T-helper 17 cell (primary cell): ENCODE results near the gene HRH3. TPM values are rescaled to one million over a fixed set of nuclear protein-coding genes. Genes with fewer than 3 reads are reported as not detected.

Experiments
- ATAC-seq: fragments of 150-1000 bp; cut with Tn5 transposase; 2 replicates; pipeline ENCODE4 v1.10.0; 2021; ENCODE audit warnings: mild to moderate bottlenecking, moderate library complexity
- DNase-seq, 3 donors: peaks; one replicate each; pipeline versions ENCODE4 v3.0.0 to v3.0.0-alpha.2; 2020 to 2021
- H3K9me3 ChIP-seq: one replicate; pipeline ENCODE4 v1.7.0; 2013; ENCODE audit warnings: low read length, mild to moderate bottlenecking; ENCODE audit not compliant: control insufficient read depth, poor library complexity, severe bottlenecking
- H3K27ac Mint-ChIP-seq: one replicate; pipeline ENCODE4 v1.8.0; 2022; ENCODE audit warnings: mild to moderate bottlenecking, moderate library complexity, mixed read lengths
- H3K27me3 Mint-ChIP-seq: one replicate; pipeline ENCODE4 v1.8.0; 2022; ENCODE audit warnings: mixed read lengths
- H3K36me3 Mint-ChIP-seq: one replicate; pipeline ENCODE4 v1.8.0; 2022; ENCODE audit warnings: low read depth, mixed read lengths
- H3K4me1 Mint-ChIP-seq: one replicate; pipeline ENCODE4 v1.8.0; 2022; ENCODE audit warnings: mild to moderate bottlenecking, mixed read lengths
- H3K4me3 Mint-ChIP-seq: one replicate; pipeline ENCODE4 v1.8.0; 2022; ENCODE audit warnings: mild to moderate bottlenecking, moderate library complexity, mixed read lengths
- total RNA-seq, 4 donors: library from RNA in 2 of 4; stranded (reverse) in 2 of 4; gene quantifications; one replicate each; pipeline ENCODE4 v1.2.3 and lab custom pipeline; 2022 to 2026

The HRH3 gene
- total RNA-seq, 2 donors from 2014 or later: not detected

DNA sequence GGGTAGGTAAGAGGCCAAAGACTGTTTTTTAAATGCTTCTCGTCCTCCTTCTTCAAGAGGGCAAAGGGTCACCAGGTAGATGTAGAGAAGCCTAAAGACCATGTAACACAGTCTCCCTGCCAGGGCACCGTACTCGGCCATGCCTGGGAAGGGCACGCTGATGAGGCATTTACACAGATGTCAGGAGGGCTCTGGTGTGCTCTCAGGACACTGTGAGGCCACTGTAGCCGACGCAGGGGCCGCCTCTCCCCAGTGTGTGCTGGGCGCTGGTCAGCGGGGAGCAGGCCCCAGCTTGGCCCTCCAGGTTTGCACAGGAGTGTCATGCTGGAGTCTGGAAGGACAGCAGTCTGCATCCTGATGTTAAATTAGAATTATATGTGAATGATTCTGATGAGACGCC, 44.4 kb downstream of the HRH3 start:
- no peaks in the 10 kb centered on the region for H3K9me3 ChIP-seq
- ATAC-seq (no peak), DNase-seq (no peak)
- Mint-ChIP-seq H3K4me3 (no peak overlapping the region), H3K27me3 (no peaks in the 10 kb centered on the region), H3K4me1 (no peaks in the 10 kb centered on the region), H3K27ac (peak overlapping the region; percentile 47), H3K36me3 (peaks cover 8% of the 10 kb centered on the region)

DNA sequence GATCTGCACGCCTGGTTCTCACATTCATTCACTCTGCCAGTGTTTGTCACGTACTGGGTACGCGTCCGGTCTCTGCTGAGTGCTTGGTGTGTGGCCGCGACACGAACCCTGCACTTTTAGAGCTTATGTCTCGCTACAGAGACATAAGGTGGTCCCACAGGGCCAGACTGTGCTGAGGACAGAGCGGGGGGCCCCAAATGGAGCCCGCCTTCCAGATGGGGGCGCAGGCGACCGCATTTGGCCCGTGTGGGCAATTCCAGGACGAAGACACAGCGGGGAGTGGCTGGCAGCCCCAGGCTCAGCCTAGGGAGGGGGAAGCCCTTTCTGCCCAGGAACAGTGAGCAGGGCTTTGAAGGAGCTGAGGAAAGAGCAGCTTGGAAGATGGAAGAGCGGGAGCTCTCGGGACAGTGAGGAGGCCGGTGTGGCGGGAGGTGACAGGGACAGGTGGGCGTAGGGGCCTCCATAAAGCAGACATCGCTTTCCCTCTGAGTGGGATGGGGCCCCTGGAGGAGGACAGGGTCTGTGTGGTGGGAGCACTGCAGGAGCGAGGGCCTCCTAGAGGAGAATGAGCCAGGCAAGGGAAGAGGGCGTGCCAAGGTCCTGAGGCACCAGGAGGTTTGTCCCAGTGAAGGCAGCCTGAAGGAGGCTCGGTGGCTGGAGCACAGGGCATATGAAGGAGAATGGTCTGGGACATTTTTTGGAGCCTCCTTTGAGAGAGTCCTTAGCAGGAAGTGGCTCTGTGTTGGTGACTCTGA, 45.0 kb downstream of the HRH3 start:
- no peak for DNase-seq
- Mint-ChIP-seq H3K4me3 (no peak overlapping the region), H3K36me3 (peaks cover 8% of the 10 kb centered on the region), H3K4me1 (no peaks in the 10 kb centered on the region), H3K27me3 (no peaks in the 10 kb centered on the region), H3K27ac (no peak overlapping the region)
- no peak for ATAC-seq
- H3K9me3 ChIP-seq: no peaks in the 10 kb centered on the region

DNA sequence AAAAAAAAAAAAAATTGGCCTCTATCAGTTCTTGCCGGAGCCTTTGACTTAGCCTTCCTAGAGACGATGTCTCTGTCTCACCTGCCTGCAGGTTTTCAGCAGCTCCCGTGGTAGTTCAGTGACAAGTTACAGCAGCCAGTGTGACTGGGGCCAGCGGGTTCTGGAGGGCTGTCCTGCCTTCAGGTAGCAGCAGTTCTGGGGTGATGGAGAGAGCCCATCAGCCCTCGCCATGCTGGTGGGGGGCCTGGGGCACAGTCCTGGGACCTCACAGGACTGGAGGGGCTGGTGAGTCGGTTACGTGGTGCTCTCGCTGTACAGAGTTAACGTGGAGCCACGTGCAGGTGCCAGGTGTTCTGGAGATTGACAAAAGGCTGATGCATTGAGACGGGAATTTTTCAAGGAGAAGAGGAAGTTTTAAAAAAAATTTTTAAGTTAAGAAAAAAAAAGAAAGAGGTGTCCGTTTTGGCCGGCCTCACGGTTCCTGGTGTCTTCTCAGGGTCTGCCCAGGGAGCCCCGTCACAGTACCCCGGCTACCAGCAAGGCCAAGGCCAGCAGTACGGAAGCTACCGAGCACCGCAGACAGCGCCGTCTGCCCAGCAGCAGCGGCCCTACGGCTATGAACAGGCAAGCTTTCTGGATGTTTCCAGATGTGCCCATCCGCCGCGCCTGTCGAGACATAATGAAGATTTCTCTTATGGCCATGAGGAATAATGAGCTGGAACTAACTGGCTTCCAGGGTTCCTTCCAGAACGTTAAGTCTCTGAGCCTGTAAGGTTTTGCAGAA, 45.9 kb downstream of the HRH3 start:
- H3K27me3 Mint-ChIP-seq: no peaks in the 10 kb centered on the region
- DNase-seq (no peak), ATAC-seq (no peak)
- H3K9me3 ChIP-seq: no peaks in the 10 kb centered on the region
- H3K4me3 Mint-ChIP-seq: peak overlapping the region; percentile 12
- H3K27ac Mint-ChIP-seq: no peak overlapping the region
- H3K4me1 Mint-ChIP-seq: no peaks in the 10 kb centered on the region
- H3K36me3 Mint-ChIP-seq: peaks cover 8% of the 10 kb centered on the region

DNA sequence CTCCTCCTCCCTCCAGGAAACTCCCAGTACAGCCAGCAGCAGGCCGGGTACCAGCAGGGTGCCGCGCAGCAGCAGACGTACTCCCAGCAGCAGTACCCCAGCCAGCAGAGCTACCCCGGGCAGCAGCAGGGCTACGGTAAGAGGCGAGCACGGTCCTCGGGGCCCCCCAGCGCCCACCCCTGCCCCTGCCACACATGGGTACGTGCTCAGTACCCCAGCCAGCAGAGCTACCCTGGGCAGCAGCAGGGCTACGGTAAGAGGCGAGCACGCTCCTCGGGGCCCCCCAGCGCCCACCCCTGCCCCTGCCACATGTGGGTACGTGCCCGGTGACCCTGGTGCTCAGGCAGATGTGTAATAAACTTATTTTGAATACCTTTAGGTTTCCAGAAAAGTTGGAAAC, 47.4 kb downstream of the HRH3 start:
- H3K36me3 Mint-ChIP-seq: peaks cover 8% of the 10 kb centered on the region
- no peaks in the 10 kb centered on the region for H3K4me1 Mint-ChIP-seq
- DNase-seq: no peak
- H3K27ac Mint-ChIP-seq: no peak overlapping the region
- H3K4me3 Mint-ChIP-seq: no peak overlapping the region
- ATAC-seq: no peak
- H3K9me3 ChIP-seq: no peaks in the 10 kb centered on the region
- no peaks in the 10 kb centered on the region for H3K27me3 Mint-ChIP-seq

DNA sequence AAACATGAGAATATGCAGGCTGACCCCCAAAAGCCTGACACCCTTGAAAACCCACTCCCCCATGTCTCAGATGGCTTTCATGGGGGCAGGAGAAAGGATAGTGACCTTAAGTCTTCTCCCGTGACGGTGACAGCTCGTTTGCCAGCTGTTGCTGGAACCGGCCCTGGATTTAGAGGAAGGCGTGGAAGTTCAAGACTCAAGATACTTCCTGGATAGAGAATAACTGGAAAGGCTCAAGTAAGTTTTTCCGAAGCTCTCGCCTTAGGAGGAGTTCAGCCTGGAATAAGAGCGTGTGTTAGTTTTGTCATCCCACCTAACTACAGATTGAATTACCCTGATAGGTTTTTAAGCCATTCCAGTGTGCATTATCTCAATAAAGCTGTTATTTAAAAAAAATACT, 48.8 kb downstream of the HRH3 start:
- peak overlapping the region; percentile 57 for H3K27ac Mint-ChIP-seq
- H3K4me3 Mint-ChIP-seq: no peak overlapping the region

DNA sequence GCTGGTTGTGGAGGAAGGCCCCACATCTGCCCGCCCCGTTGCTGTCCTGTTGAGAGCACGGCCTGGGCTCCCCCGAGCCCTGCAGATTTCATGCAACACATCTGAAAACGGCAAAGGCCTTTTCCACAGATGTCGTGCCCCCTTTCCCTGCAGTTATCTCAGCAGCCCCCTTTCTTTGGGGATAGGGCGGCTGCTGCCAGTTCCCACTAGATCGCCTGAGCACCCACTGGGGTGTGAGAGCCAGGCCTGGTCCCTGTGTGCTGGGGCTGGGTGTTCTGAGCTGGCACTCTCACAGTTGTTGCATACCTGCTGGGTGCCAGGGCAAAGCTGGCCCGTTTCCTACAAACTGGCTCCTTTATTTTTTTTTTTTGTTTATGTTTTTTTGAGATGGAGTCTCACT, 49.5 kb downstream of the HRH3 start:
- H3K4me3 Mint-ChIP-seq: no peak overlapping the region
- H3K9me3 ChIP-seq: no peaks in the 10 kb centered on the region
- no peak overlapping the region for H3K27ac Mint-ChIP-seq
- DNase-seq (no peak), ATAC-seq (no peak)
- no peaks in the 10 kb centered on the region for H3K27me3 Mint-ChIP-seq
- H3K36me3 Mint-ChIP-seq: peaks cover 8% of the 10 kb centered on the region
- H3K4me1 Mint-ChIP-seq: no peaks in the 10 kb centered on the region

More for the DNA sequence above, 48.8 kb downstream of the HRH3 start:
- Mint-ChIP-seq H3K36me3 (peaks cover 8% of the 10 kb centered on the region), H3K4me1 (no peaks in the 10 kb centered on the region), H3K27me3 (no peaks in the 10 kb centered on the region)
- DNase-seq (no peak), ATAC-seq (no peak)
- no peaks in the 10 kb centered on the region for H3K9me3 ChIP-seq

DNA sequence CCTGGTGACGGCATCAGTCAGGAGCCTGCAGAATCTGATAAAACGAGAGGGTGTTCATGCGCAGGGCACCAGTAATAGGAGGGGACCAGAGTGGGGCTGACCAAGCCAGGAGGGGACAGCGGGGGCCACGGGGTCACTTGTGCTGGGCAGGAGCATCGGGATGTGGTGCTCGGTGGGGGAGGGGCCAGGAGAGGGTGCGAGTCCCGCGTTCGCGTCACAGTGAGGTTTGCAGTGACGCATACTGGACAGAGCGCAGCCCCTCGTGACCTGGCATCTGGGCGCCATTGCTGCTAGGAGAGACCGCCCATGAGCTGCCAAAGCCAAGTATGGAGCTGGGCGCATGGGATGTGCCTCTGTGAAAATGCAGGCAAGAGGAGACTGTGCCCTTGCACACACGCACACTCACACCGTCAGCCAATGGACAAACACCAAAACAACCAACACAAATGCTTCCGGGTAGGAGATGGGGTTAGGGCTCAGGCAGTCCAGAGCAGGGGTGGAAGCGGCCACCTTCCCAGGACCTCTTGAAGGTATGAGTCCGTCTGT, 51.1 kb downstream of the HRH3 start:
- no peaks in the 10 kb centered on the region for H3K9me3 ChIP-seq
- H3K27ac Mint-ChIP-seq: peak overlapping the region; percentile 45
- H3K27me3 Mint-ChIP-seq: no peaks in the 10 kb centered on the region
- ATAC-seq (no peak), DNase-seq (no peak)
- H3K36me3 Mint-ChIP-seq: peaks cover 2% of the 10 kb centered on the region
- no peak overlapping the region for H3K4me3 Mint-ChIP-seq
- no peaks in the 10 kb centered on the region for H3K4me1 Mint-ChIP-seq

DNA sequence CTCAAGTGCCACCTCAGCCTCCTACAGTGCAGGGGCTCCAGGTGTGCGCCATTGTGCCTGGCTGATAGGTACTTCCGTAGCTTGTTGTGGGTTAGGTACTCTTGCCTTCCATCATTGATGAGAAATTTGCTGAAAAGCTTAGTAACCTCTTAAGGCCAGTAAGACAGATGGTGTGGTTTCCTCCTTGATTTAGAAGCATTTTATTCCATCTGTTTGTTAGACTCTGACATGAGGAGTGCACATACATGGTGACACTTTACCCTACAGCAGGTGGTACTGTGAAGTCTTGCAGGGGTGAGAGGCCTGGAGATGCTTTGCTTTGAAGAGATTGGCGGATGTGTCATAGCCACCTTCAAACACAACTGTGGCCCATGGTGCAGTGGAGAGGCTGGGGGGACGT, 52.0 kb downstream of the HRH3 start:
- Mint-ChIP-seq H3K36me3 (peaks cover 2% of the 10 kb centered on the region), H3K4me3 (no peak overlapping the region), H3K27me3 (no peaks in the 10 kb centered on the region), H3K4me1 (no peaks in the 10 kb centered on the region), H3K27ac (no peak overlapping the region)
- ATAC-seq: no peak
- DNase-seq: no peak
- H3K9me3 ChIP-seq: no peaks in the 10 kb centered on the region

DNA sequence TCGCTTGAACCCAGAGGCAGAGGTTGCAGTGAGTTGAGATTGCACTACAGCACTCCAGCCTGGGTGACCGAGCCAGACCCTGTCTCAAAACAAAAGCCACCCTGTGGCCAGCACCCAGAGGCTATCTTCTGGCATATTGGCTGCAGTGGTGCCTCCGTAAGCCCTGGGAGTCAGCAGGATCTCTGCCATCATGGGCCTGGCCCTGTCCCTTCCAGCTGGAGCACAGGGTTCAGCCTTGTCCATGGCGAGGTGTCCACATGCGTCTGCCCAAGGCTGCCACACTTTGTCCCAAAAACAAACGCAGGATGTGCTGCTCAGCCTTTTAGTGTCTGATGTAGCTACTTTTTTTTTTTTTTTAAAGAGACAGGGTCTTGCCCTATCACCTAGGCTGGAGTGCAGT, 52.6 kb downstream of the HRH3 start:
- no peak overlapping the region for H3K4me3 Mint-ChIP-seq

DNA sequence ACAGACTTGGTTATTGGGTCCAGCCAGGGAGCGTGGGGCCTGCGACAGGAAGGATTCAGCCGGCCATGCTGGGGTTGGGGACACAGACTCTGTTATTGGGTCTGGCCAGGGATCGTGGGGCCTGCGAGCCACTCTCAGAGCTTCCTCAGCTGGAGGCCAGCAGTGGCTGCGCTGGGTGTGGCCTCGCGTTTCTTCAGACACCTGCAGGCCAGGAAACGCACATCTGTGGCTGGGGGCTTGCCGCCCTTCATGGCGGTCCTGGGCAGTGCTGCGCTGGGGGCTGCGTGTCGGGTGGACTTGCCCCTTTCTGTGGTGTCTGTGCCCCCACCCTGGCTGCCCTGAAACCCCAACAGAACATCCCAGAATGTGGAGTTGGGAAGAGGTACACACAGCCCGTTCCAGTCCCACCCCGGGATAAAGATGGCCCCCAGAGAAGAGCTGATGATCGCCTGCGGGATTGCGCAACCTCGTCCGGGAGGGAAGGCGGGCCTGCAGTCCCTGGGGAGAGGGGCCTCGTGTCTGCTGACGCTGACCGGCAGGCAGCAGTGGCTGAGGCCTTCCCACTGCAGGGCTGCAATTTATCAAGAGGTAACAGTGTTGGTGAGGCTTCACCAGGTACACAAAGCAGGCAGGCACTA, 54.2 kb downstream of the HRH3 start:
- no peaks in the 10 kb centered on the region for H3K4me1 Mint-ChIP-seq
- no peak overlapping the region for H3K27ac Mint-ChIP-seq
- ATAC-seq (no peak), DNase-seq (peak in 1 of 3 donors; percentile 6)
- no peaks in the 10 kb centered on the region for H3K27me3 Mint-ChIP-seq
- no peaks in the 10 kb centered on the region for H3K9me3 ChIP-seq
- no peak overlapping the region for H3K4me3 Mint-ChIP-seq
- peaks cover 2% of the 10 kb centered on the region for H3K36me3 Mint-ChIP-seq

More for the DNA sequence above, 52.6 kb downstream of the HRH3 start:
- Mint-ChIP-seq H3K27me3 (no peaks in the 10 kb centered on the region), H3K4me1 (no peaks in the 10 kb centered on the region), H3K36me3 (peaks cover 2% of the 10 kb centered on the region), H3K27ac (no peak overlapping the region)
- no peaks in the 10 kb centered on the region for H3K9me3 ChIP-seq
- ATAC-seq: no peak
- no peak for DNase-seq

Other genes starting within 250 kb of the HRH3 start
- gene TAF4, start 154.4 kb downstream of the HRH3 start, total RNA-seq: 10 to 100 TPM; 17.8 to 19.5 TPM
- 10 to 100 TPM; 32.3 to 34.1 TPM for gene LSM14B, start 97.8 kb downstream of the HRH3 start, total RNA-seq
- 100 to 1,000 TPM; 144 to 158 TPM for gene PSMA7, start 76.9 kb downstream of the HRH3 start, total RNA-seq
- gene SS18L1, start 76.5 kb downstream of the HRH3 start, total RNA-seq: 10 to 100 TPM; 13.1 to 16.0 TPM
- gene MTG2, start 37.2 kb downstream of the HRH3 start, total RNA-seq: 10 to 100 TPM; 13.8 to 14.3 TPM
- 10 to 100 TPM; 59.9 to 67.9 TPM for gene OSBPL2, start 18.2 kb upstream of the HRH3 start, total RNA-seq
- 10 to 100 TPM; 47.3 to 54.2 TPM for gene ADRM1, start 82.7 kb upstream of the HRH3 start, total RNA-seq
- gene LAMA5, start 147.0 kb upstream of the HRH3 start, total RNA-seq: under 1 TPM; 0.50 to 0.72 TPM
- 1,000 to 10,000 TPM; 2,821 to 2,836 TPM for gene RPS21, start 166.8 kb upstream of the HRH3 start, total RNA-seq
- gene CABLES2, start 187.0 kb upstream of the HRH3 start, total RNA-seq: 1 to 10 TPM; 4.5 to 5.6 TPM
- not detected for gene RBBP8NL, start 207.3 kb upstream of the HRH3 start, total RNA-seq